Hepatocyte (in vitro differentiated cells): ENCODE results near the gene NEMP1. TPM values are rescaled to one million over a fixed set of nuclear protein-coding genes. Genes with fewer than 3 reads are reported as not detected.

ENCODE experiments used
- DNase-seq: peaks from one replicate; pipeline ENCODE4 v3.0.0-alpha.2; 2016; ENCODE audit warnings: low spot score
- H2AFZ ChIP-seq: fragments of 200-600 bp; sonication (generic); 2 replicates; pipeline ENCODE4 v1.6.0; 2016; ENCODE audit warnings: antibody characterized with exemption, mild to moderate bottlenecking
- H3K27ac ChIP-seq: fragments of 200-600 bp; sonication (generic); 2 replicates; pipeline ENCODE4 v1.5.1; 2016; ENCODE audit warnings: mild to moderate bottlenecking
- H3K27me3 ChIP-seq: fragments of 200-600 bp; sonication (generic); 2 replicates; pipeline ENCODE4 v1.6.1; 2016
- H3K36me3 ChIP-seq: fragments of 200-600 bp; sonication (generic); replicated peaks from 2 replicates; pipeline ENCODE4 v1.5.1; 2016; ENCODE audit warnings: low read depth; ENCODE audit not compliant: insufficient read depth
- H3K4me1 ChIP-seq: fragments of 200-600 bp; sonication (generic); 2 replicates; pipeline ENCODE4 v1.5.1; 2016; ENCODE audit warnings: mild to moderate bottlenecking, moderate library complexity; ENCODE audit not compliant: insufficient read depth
- H3K4me2 ChIP-seq: fragments of 200-600 bp; sonication (generic); 2 replicates; pipeline ENCODE4 v1.6.0; 2016
- H3K4me3 ChIP-seq: fragments of 200-600 bp; sonication (generic); 2 replicates; pipeline ENCODE4 v1.5.1; 2016; ENCODE audit warnings: mild to moderate bottlenecking
- H3K79me2 ChIP-seq: fragments of 200-600 bp; sonication (generic); 2 replicates; pipeline ENCODE4 v1.6.0; 2017; ENCODE audit warnings: mild to moderate bottlenecking
- H3K9me2 ChIP-seq: fragments of 200-600 bp; sonication (generic); replicated peaks from 2 replicates; pipeline ENCODE4 v1.6.0; 2017; ENCODE audit warnings: mild to moderate bottlenecking; ENCODE audit not compliant: insufficient read depth
- H3K9me3 ChIP-seq: fragments of 200-600 bp; sonication (generic); 2 replicates; pipeline ENCODE4 v1.5.1; 2016; ENCODE audit warnings: low read depth, mild to moderate bottlenecking
- H4K20me1 ChIP-seq: fragments of 200-600 bp; sonication (generic); 2 replicates; pipeline ENCODE4 v1.6.0; 2016; ENCODE audit warnings: mild to moderate bottlenecking; ENCODE audit not compliant: insufficient read depth, poor library complexity, severe bottlenecking
- EZH2 ChIP-seq: fragments of 200-600 bp; sonication (generic); IDR thresholded peaks from 2 replicates; pipeline ENCODE4 v1.6.1; 2016; ENCODE audit warnings: antibody characterized with exemption, mild to moderate bottlenecking, borderline replicate concordance
- EZH2phosphoT487 ChIP-seq: fragments of 200-600 bp; sonication (generic); IDR thresholded peaks from one replicate; pipeline ENCODE4 v1.6.1; 2018; ENCODE audit warnings: antibody characterized with exemption, mild to moderate bottlenecking, low read depth, moderate library complexity; ENCODE audit not compliant: unreplicated experiment, severe bottlenecking
- WGBS: methylation state at CpG from one replicate; pipeline ENCODE4 v1.1.6; 2016; ENCODE audit warnings: low lambda C conversion rate; ENCODE audit errors: missing lambda C conversion rate; 5-methylcytosine and 5-hydroxymethylcytosine counted together
- polyA plus RNA-seq: library from polyadenylated mRNA; unstranded; fragments of >200 nt; fragmentation: Nextera tagmentation; extraction: Ambion mirVana; gene quantifications from 2 replicates; pipeline ENCODE4 v1.2.1, GENCODE V29; 2016
- total RNA-seq: library from RNA; depleted of rRNA; stranded (reverse); fragments of >200 nt; gene quantifications from 2 replicates; pipeline ENCODE4 v1.2.3, GENCODE V29; 2014
- TF ChIP-seq, protein P1 (sequence below): fragments of 200-600 bp; sonication (generic); IDR thresholded peaks from 2 replicates; pipeline ENCODE4 v1.5.1; 2016; ENCODE audit warnings: antibody characterized with exemption, mild to moderate bottlenecking; ENCODE audit not compliant: poor library complexity

Gene NEMP1
- total and polyA plus RNA-seq, 2 experiments from 2014 or later: 6.2 to 9.3 TPM

- Histone ChIP-seq H3K4me1 (peaks cover 30% of the 10 kb centered on the region), H3K27ac (peak overlapping the region; percentile 79), H3K36me3 (peaks cover 3% of the 10 kb centered on the region), H3K4me2 (peak overlapping the region; percentile 70), H2AFZ (no peak overlapping the region), H3K79me2 (peaks cover 47% of the 10 kb centered on the region), H4K20me1 (peaks cover 37% of the 10 kb centered on the region), H3K9me2 (no peaks in the 10 kb centered on the region), H3K4me3 (no peak overlapping the region), H3K27me3 (no peaks in the 10 kb centered on the region), H3K9me3 (no peaks in the 10 kb centered on the region)
- WGBS: 90% methylated on average over 4 of the region's 4 CpGs
- TF ChIP-seq EZH2phosphoT487 (no peak), EZH2 (no peak)
- TF ChIP-seq, protein P1, sequence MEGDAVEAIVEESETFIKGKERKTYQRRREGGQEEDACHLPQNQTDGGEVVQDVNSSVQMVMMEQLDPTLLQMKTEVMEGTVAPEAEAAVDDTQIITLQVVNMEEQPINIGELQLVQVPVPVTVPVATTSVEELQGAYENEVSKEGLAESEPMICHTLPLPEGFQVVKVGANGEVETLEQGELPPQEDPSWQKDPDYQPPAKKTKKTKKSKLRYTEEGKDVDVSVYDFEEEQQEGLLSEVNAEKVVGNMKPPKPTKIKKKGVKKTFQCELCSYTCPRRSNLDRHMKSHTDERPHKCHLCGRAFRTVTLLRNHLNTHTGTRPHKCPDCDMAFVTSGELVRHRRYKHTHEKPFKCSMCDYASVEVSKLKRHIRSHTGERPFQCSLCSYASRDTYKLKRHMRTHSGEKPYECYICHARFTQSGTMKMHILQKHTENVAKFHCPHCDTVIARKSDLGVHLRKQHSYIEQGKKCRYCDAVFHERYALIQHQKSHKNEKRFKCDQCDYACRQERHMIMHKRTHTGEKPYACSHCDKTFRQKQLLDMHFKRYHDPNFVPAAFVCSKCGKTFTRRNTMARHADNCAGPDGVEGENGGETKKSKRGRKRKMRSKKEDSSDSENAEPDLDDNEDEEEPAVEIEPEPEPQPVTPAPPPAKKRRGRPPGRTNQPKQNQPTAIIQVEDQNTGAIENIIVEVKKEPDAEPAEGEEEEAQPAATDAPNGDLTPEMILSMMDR: no peak
- no peak for DNase-seq
Measured at GRCh38 chr12:57092876-57093414, 14.4 kb upstream of the NEMP1 start.

DNA sequence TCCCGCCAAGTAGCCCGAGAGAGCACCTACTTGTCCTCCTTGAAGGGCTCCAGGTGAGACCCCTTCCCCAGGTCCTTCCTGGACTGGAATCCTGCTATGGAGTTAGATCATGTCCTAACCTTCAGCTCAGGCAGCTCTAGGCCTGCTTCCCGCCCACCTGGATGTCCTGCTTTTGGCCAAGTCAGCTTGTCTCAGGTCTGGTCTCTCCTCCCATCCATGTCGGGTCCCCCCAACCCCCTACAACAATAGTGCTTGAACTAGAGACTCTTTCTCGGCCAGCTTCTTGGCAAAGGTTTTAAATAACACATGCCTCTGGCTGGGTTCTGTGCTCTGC, 13.9 kb upstream of the NEMP1 start:
- Histone ChIP-seq H3K4me1 (peaks cover 30% of the 10 kb centered on the region), H4K20me1 (peaks cover 37% of the 10 kb centered on the region), H3K27me3 (no peaks in the 10 kb centered on the region), H3K4me3 (no peak overlapping the region), H3K4me2 (peak overlapping the region; percentile 33), H3K36me3 (peaks cover 3% of the 10 kb centered on the region), H3K9me3 (no peaks in the 10 kb centered on the region), H3K9me2 (no peaks in the 10 kb centered on the region), H3K27ac (peak overlapping the region; percentile 79), H3K79me2 (peaks cover 47% of the 10 kb centered on the region), H2AFZ (no peak overlapping the region)
- DNase-seq: no peak
- WGBS: 86% methylated on average over 5 of the region's 5 CpGs
- TF ChIP-seq EZH2 (no peak), EZH2phosphoT487 (no peak)
- TF ChIP-seq, protein P1: no peak

DNA sequence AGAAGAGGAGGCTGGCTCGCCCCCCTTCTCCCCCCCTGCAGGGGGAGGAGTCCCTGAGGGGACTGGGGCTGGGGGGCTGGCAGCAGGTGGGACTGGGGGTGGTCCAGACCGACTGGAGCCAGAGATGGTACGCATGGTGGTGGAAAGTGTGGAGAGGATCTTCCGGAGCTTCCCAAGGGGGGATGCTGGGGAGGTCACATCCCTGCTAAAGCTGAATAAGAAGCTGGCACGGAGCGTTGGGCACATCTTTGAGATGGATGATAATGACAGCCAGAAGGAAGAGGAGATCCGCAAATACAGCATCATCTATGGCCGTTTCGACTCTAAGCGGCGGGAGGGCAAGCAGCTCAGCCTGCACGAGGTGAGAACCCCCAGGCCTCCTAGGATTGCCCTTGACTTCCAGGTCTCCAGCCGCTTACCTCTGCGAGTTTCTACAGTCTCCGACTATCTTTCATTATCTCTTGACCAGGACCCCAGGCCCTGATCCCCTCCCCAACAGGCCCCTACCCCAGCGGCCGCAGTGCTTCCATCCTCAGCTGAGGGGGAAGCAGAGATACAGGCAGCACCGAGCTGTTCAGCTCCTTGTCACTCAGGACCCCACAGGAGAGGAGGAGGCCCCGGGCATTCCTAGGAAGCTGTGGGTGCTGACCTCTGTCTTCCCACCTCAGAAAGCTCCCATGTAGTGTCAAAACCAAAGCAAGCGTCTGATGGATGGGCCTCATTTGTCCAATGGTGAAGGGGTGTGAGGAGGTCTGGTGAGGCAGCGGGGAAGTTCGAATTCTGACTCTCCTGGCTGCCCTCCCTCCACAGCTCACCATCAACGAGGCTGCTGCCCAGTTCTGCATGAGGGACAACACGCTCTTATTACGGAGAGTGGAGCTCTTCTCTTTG, 13.3 kb upstream of the NEMP1 start:
- peak overlapping the region; percentile 89 for H3K4me2 ChIP-seq
- no peaks in the 10 kb centered on the region for H3K27me3 ChIP-seq
- no peak overlapping the region for H3K4me3 ChIP-seq
- WGBS: 82% methylated on average over 21 of the region's 25 CpGs
- no peaks in the 10 kb centered on the region for H3K9me3 ChIP-seq
- DNase-seq: no peak
- no peaks in the 10 kb centered on the region for H3K9me2 ChIP-seq
- peaks cover 47% of the 10 kb centered on the region for H3K79me2 ChIP-seq
- H3K36me3 ChIP-seq: peaks cover 3% of the 10 kb centered on the region
- H3K27ac ChIP-seq: peak overlapping the region; percentile 79
- peaks cover 37% of the 10 kb centered on the region for H4K20me1 ChIP-seq
- H3K4me1 ChIP-seq: peaks cover 30% of the 10 kb centered on the region
- TF ChIP-seq EZH2: no peak
- TF ChIP-seq, protein P1: no peak
- no peak overlapping the region for H2AFZ ChIP-seq
